Endothelial cell of hepatic sinusoid (primary cell): ENCODE measurements around the gene KLKB1.
"Not testable (repeated sequence)": the region's sequence is repeated elsewhere in the genome, so short reads cannot be mapped to it uniquely, and the experiment has no call there.

Experiments used
- in situ Hi-C: cut with HindIII; loops from 2 replicates; pipeline ENCODE4 v1.10.0; 2017; ENCODE audit warnings: low sequenced_read_pairs

Gene KLKB1

GRCh38 chr4:186226521-186227189 is 652 bp upstream of the KLKB1 start:
- in situ Hi-C loops: no loop called here

- in situ Hi-C loops: no loop called here
Observed at GRCh38 chr4:186227744-186228513, 622 bp downstream of the KLKB1 start.

GRCh38 chr4:186228514-186228894 is 1.2 kb downstream of the KLKB1 start:
- in situ Hi-C loops: no loop called here

GRCh38 chr4:186234367-186234766 is 7.1 kb downstream of the KLKB1 start:
- in situ Hi-C loops: no loop called here

GRCh38 chr4:186236126-186236525 is 8.8 kb downstream of the KLKB1 start:
- in situ Hi-C loops: no loop called here

- in situ Hi-C loops: no loop called here
Observed at GRCh38 chr4:186240452-186240847, 13.1 kb downstream of the KLKB1 start.

- in situ Hi-C loops: no loop called here
Observed at GRCh38 chr4:186240848-186241491, 13.7 kb downstream of the KLKB1 start.

GRCh38 chr4:186241616-186242015 is 14.3 kb downstream of the KLKB1 start:
- in situ Hi-C loops: no loop called here

GRCh38 chr4:186242031-186242430 is 14.7 kb downstream of the KLKB1 start:
- in situ Hi-C loops: not testable (repeated sequence)

GRCh38 chr4:186243331-186243730 is 16.0 kb downstream of the KLKB1 start:
- in situ Hi-C loops: no loop called here

- in situ Hi-C loops: no loop called here
Observed at GRCh38 chr4:186244835-186245234, 17.5 kb downstream of the KLKB1 start.

GRCh38 chr4:186247062-186247752 is 19.9 kb downstream of the KLKB1 start:
- in situ Hi-C loops: not testable (repeated sequence)

- in situ Hi-C loops: no loop called here
Observed at GRCh38 chr4:186248643-186249042, 21.3 kb downstream of the KLKB1 start.

GRCh38 chr4:186249785-186250754 is 22.8 kb downstream of the KLKB1 start:
- in situ Hi-C loops: no loop called here

- in situ Hi-C loops: no loop called here
Observed at GRCh38 chr4:186250760-186251159, 23.5 kb downstream of the KLKB1 start.

- in situ Hi-C loops: no loop called here
Observed at GRCh38 chr4:186255122-186255521, 27.8 kb downstream of the KLKB1 start.

- in situ Hi-C loops: no loop called here
Observed at GRCh38 chr4:186258216-186258811, 31.0 kb downstream of the KLKB1 start.

GRCh38 chr4:186260117-186260503 is 32.8 kb downstream of the KLKB1 start:
- in situ Hi-C loops: no loop called here

GRCh38 chr4:186260504-186261448 is 33.5 kb downstream of the KLKB1 start:
- in situ Hi-C loops: no loop called here
